GM19240 (cell line): ENCODE data around the gene RANGRF.

Experiments used
- DNase-seq: peaks from one replicate; pipeline ENCODE4 v3.0.0; 2011; ENCODE audit warnings: low spot score; ENCODE audit not compliant: insufficient read length

Gene RANGRF

DNA sequence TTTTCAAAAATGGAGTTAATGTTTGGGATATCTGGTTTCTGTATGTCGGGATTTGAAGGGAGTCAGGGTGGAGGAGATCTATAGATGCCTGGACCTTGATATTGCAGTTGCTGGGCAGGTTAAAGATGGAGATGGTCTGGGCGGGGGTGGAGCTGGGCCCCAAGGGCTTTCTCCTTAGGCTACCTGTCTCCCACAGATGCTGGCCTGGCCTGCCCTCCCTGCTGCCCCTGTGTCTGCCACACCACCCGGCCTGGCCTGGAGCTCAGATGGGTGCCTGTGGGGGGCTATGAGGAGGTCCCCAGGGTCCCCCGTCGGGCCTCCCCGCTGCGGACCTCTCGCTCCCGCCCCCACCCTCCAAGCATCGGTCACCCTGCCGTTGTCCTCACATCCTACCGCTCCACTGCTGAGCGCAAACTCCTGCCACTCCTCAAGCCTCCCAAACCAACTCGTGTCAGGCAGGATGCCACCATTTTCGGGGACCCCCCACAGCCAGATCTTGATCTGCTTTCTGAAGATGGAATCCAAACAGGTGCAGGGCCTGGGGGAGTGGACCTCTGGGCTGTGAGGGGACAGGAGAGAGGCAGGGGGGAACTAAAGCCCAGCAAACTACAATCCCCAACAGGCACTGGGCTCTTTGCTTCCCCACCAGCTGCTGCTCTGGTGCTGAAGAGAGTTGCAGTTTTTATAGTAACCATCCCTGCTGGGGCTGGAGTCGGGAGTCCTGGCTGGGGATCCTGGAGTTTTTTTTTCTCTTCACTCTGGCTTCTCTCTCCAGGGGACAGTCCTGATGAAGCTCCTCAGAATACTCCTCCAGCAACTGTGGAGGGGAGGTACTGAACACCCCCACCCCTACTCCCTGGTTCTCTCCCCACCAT is 24.5 kb downstream of the RANGRF start:
- DNase-seq, result no peak

DNA sequence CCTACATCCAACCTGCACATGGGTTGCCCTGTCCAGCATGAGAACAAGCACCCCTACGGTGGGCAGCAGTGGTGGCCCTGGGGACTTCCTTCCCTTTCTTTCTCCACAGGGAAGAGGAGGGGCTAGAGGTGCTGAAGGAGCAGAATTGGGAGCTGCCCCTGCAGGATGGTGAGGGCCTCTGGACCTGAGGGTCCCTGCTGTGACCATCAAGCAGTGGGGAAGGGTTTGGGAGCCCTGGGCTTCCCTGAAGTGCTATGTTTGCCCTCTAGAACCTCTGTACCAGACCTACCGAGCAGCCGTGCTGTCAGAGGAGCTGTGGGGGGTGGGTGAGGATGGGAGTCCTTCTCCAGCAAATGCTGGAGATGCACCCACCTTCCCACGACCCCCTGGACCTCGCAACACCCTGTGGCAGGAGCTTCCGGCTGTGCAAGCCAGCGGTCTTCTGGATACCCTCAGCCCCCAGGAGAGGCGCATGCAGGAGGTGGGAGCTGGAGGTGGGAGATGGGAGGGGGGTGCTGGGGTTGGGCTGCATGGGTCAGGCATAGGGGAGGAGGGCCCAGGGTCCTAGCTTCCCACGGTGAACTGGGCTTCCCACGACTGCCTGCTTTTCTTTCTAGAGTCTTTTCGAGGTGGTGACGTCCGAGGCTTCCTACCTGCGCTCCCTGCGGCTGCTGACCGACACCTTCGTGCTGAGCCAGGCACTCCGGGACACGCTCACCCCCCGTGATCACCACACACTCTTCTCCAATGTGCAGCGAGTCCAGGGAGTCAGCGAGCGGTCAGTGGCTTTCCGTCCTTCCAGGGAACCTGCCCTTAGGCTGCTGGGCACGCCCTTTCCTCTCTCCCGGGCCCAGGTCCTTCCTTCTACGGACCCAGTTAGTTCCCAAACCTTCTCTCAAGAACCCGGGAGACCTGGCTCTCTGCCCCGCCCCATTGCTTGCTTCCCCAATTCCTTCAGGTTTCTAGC is 26.6 kb downstream of the RANGRF start:
- DNase-seq, result no peak

DNA sequence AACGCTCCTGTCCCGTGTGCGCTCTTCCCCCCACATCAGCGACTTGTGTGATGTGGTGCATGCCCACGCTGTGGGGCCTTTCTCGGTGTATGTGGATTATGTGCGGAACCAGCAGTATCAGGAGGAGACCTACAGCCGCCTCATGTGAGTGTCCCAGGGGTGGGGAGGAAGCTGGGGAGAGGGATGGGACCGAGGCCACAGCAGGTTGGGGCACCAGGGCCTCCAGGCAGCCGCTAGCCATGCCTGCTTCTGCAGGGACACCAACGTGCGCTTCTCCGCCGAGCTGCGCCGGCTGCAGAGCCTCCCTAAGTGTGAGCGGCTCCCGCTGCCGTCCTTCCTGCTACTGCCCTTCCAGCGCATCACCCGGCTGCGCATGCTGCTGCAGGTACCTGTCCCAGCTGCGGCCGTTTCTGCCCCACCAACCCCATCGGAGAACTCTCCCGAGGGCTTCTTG is 27.3 kb downstream of the RANGRF start:
- DNase-seq, result no peak

DNA sequence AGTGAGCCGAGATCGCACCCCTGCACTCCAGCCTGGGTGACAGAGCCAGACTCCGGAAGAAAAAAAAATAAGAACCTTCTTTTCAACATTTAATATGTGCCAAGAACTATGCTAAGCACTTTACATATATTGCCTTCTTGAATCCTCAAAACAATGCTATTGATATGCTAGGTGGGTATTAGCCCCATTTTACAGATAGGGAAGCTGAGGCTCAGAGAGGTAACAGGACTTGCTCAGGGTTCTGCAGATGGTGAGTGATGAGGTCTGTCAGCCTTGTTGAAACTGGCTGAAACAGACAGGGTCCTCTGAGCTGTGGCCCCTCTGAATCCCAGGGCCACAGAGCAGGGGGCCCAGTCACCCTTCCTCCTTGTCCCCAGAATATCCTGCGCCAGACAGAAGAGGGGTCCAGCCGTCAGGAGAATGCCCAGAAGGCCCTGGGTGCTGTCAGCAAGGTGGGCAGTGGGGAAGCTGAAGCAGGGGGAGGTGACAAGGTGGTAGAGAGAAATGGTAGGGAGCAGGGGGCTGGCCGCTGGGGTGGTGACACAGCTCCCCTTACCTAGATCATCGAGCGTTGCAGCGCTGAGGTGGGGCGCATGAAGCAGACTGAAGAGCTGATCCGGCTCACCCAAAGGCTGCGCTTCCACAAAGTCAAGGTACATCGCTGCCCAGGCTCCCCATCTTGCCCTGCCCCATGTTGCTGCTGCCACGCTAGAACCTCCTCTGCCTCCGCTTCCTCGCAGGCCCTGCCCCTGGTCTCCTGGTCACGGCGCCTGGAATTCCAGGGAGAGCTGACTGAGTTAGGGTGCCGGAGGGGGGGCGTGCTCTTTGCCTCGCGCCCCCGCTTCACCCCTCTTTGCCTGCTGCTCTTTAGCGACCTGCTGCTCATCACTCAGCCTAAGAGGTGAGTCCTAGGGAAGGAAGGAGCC is 29.8 kb downstream of the RANGRF start:
- no peak for DNase-seq

DNA sequence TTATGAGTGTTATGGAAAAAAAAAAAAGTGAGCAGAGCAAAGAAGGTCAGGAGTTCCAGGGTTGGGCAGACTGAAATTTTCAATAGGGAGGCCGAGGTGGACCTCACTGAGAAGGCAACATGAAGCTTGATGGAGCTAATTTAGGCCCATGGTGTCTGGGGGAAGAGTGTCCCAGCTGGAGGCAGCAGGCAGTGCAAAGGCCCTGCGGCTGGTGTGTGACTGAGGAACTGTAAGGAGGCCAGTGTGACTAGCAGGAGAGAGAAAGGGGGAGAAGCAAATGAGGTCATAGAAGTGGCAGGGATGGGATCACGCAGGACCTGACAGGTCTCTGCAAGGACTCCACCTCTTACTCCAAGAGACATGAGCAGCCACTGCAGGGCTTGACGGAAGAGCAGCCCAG is 31.8 kb downstream of the RANGRF start:
- no peak for DNase-seq

DNA sequence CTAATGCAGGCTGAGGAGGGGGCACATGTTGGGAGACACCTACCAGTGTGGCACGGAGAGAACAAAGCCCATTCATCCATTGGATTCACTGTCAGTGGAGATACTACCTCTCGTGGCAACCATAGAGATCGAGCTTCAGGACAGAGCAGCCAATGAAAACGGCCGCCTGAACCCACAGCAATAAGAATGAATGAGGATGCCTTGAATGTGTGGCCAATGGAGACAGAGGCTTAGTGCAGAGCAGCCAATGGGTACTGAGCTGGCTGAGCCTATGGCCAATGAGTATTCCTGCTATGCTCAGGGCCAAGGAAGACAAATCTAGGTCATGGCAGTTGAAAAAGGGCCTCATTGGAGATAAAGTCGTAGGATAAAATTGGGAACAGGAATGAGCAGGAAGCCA is 32.5 kb downstream of the RANGRF start:
- no peak for DNase-seq

DNA sequence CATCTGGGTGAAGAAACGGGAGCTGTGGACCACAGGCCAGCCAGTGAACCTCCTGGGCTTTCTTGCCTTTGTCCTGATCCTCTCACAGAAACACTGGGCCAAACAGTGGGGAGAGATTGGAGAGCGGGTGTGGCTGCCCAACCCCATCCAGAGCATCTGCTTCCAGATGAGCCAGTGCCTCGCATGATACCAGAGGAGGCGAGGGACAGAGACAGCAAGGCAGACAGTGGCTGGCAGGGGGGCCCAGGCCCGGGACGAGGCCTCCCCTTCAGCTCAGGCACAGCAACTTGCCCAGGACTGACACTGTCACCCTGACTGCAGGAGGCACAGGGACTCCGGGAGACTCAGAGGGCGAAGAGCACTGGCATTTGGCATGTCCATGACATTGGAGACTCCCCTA is 33.6 kb downstream of the RANGRF start:
- DNase-seq, result no peak

DNA sequence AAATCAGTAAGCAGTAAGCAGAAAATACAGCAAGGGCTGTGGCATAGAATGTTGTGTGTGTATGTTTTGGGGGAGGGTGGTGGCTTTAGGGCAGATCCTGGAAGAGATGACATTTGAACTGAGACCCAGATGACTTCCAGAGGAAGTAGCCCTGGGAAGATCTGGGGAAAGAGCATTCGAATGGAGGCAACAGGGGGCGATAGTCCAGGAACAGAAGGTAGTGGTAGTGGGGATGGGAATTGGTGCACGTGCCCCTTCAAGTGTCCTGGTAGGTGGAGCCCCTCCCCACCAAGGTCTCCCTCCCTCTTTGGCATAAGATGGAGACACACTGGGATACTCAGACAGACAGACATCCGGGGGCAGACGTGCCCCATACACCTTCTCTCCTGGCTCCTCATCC is 35.7 kb downstream of the RANGRF start:
- DNase-seq, result no peak

DNA sequence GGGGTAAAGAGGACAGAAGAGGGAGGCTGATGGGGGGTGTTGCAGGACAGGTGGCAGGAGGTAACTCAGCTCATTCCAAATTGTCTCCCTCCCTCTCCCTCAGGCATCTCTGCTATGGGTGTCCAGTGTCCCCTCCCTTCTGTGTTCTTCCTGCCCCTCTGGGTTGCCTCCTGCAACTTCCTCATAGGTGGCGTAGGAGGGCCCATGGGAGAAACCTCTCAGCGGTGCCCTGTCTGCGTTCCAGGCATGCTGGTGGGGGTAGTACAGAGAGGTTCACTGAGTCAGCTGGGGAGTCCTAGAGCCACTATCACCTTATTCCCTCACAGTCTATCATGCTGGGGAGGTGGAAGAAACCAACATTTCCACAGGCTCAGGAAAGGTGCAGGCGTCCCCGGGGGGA is 36.5 kb downstream of the RANGRF start:
- DNase-seq, result no peak

DNA sequence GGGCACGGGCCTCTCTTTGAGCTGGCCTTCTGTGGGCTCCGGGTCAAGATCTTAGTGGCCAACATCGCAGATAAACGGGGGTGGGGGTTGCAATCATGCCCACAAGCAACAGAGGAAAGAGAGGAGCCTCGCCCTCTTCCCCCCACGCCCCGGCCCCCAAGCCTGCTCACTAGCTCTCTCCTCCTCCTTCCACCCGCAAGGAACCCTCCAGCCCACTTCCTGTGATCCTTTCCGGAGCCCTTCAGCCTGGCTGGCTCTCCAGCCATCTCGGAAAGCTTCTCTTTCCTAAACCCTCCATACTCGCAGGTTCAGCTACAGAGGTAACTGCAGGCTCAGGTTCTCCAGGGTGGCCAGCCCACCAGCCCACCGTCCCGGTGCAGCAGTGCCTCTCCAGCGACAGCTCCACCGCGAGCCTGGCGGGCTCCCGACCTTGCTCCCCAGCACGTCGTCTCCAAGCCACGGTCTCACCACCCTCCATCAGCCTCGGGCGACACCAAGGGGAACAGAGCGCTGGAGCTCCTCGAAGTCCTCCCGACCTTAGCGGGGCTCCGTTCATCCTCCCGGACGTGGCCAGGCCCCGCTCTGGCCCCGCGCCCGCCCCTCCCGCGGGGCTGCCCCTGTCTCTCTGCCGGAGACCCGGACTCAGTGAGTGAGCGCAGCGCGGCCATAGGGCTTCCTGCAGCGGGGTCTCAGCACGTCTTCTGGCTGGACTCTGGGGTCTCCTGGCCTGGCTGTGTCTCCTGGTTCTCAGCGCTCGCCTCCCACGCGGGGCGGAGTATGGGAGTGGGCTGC is 38.2 kb downstream of the RANGRF start:
- peak; percentile 29 for DNase-seq

DNA sequence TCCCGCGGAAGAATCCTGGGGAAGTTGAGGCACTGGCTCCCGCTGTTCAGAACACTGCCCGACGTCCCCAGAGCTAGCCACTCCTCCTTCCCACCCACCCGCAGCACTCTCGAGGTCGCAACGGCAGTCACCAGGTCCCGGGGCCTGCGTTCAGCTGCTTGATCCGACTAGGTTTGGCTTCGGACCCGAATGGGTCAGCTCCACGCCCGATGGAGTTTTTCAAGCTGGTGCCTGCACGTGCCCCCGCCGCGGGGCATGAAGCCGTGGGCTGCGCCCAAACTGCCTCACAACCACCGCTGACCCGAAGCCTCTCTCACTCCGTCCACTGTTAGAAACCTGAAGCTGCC is 38.8 kb downstream of the RANGRF start:
- no peak for DNase-seq

DNA sequence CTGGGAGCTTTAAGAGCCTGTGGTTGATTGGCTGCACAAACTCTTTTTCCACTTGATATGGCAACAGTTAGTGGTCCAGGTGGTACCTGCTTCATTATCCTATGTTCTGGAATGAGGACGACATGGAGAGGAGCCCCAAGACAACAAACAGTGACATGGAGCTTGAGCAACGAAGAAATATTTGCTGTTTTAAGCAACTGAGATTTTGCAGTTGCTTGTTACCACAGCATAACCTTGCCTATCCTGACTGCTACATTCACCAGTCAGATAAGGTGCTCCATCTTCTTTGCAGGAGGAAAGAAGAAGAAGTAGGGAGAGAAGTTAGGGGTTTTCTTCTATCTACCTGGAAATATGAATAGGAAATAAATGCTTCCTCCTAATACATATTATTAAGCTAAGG is 43.7 kb downstream of the RANGRF start:
- DNase-seq, result no peak

DNA sequence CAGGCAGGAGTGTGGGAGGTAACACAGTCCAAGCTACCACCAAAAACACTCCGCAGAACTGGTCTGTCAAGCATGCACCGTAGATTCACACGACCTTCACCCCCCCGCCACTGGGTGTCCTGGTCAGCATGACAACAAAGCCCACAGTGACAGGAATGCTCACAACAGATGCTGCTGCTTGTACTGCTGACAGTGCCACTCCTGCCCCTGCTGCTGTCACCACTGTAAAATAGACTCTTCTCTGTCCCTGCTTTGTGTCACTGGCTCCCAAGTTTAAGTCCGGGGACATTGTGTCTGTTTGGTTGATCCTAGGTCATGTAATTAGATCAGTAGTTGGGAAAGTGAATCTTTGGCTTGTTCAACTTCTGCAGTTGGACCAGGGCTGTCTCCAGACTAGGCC is 44.2 kb downstream of the RANGRF start:
- no peak for DNase-seq

DNA sequence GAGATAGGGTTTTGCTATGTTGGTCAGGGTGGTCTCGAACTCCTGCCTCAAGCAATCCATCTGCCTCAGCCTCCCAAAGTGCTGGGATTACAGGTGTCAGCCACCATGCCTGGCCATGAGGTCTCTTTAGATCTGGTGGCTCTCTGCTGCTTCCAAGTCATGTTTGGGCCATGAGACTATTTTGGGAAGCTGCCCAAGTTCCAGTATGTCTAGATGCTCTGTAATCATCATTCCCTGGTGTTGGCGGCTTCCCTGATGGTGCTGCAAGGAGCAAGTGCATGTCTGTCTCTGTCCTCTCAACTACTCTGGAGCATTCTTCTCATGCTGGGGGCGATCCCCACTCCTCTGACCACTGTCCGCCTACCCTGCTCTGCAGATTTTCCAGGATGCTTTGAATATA is 44.8 kb downstream of the RANGRF start:
- no peak for DNase-seq

DNA sequence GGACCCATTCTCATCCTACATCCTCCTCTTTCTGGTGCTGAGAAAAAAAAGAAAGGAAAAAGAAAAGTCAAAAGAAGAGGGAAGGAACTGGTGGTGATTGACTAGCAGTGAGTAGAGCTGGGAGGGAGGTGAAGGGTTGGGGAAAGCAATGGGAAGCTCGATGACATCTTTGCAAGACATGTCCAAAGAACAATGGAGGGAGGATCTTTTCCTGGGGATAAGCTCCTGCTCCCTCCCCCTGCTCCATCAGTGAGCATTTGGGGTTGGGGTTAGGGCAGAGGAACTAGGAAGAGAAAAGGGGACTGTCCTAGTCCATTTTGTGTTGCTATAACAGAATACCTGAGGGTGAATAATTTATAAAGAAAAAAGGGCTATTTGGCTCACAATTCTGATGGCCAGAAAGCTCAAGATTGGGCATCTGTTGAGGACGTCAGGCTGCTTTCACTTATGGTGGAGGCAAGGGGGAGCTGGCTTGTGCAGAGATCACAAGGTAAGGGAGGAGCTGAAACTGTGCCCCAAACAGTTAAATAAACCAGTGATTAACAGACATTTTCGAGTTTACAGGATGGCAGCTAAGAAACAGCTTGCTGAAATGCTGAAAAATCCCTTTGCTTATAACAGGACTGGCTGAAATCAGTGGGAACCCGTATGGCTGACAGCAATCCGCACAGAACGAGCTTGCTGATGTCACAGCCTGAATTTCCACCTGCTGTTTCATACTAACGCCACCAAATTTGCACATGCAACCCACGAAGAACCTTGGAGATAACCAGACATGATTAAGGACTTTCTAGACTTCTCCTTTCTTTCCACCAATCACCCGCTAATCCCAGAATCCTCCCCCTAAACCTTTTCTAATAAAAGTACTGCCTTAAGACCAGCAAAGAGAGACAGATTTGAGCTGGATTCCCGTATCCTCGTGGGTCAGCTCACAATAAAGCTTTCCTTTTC is 49.6 kb downstream of the RANGRF start:
- DNase-seq, result no peak

DNA sequence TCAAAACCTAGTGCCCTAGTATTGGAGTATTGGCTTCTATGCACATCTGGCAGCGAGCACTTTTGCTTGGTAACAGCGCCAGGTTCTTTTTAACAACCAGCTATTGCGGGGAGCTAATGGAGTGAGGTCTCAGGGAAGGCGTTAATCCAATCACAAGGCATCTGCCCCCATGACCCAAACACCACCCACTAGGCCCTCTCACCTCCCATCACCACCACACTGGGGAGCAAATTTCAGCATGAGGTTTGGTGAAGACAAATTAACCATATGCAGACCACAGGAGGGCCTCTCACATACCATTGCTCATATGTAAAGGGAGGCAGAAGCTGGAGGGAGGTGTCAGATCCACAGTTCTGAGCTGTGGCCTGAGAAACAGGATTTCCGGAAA is 50.3 kb downstream of the RANGRF start:
- DNase-seq, result no peak

DNA sequence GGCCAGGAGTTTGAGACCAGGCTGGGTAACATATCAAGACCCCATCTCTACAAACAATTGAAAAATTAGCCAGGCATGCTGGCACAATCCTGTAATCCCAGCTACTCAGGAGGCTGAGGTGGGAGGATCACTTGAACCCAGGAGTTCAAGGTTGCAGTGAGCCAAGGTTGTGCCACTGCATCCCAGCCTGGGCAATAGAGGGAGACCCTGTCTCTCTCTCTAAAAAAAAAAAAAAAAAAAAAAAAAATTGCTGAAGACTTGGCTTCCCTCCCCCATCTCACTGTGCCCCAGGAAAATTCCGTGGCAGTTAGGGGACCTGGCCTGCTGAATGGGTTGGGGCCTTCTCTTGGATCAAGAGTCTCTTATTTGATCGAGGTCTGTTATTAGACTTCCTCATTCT is 51.1 kb downstream of the RANGRF start, which contains the start of gene ODF4:
Gene ODF4 (plus strand): TSS at position 301 of the 400 bp plus-strand sequence. CDS start 212 bp downstream, outside the sequence.
- DNase-seq, result no peak
